HUES48 (cell line): Measurements from ENCODE around the gene ZNF585A.

Experiments used
- H3K27ac ChIP-seq: one replicate; pipeline ENCODE4 v1.7.0; 2013; ENCODE audit warnings: low read depth, low read length, inconsistent platforms
- H3K27me3 ChIP-seq: 2 replicates; pipeline ENCODE4 v1.6.1; 2013; ENCODE audit warnings: mild to moderate bottlenecking, low read length; ENCODE audit not compliant: control insufficient read depth, insufficient read depth
- H3K36me3 ChIP-seq: 2 replicates; pipeline ENCODE4 v1.6.1; 2013; ENCODE audit warnings: low read length; ENCODE audit not compliant: control insufficient read depth, insufficient read depth
- H3K4me1 ChIP-seq: 2 replicates; pipeline ENCODE4 v1.6.1; 2013; ENCODE audit warnings: mild to moderate bottlenecking, low read length; ENCODE audit not compliant: control insufficient read depth, insufficient read depth
- H3K4me3 ChIP-seq: 2 replicates; pipeline ENCODE4 v1.5.1; 2013; ENCODE audit warnings: mild to moderate bottlenecking, low read depth, low read length
- H3K9ac ChIP-seq: 2 replicates; pipeline ENCODE4 v1.6.1; 2013; ENCODE audit warnings: mild to moderate bottlenecking, low read depth, low read length, moderate library complexity
- H3K9me3 ChIP-seq: 2 replicates; pipeline ENCODE4 v1.6.1; 2013; ENCODE audit warnings: low read length; ENCODE audit not compliant: control insufficient read depth, insufficient read depth

The ZNF585A gene

GRCh38 chr19:37095859-37096258 is 76.6 kb downstream of the ZNF585A start:
- no peak overlapping the region for H3K4me3 ChIP-seq
- H3K27ac ChIP-seq, result no peak overlapping the region
- no peaks in the 10 kb centered on the region for H3K4me1 ChIP-seq
- H3K9me3 ChIP-seq, result peaks cover 72% of the 10 kb centered on the region
- peaks cover 22% of the 10 kb centered on the region for H3K36me3 ChIP-seq
- H3K27me3 ChIP-seq, result no peaks in the 10 kb centered on the region
- no peak overlapping the region for H3K9ac ChIP-seq
